Ovary (tissue), 9 donors: ENCODE results near the gene NBDY. TPM values are rescaled to one million over a fixed set of nuclear protein-coding genes. Genes with fewer than 3 reads are reported as not detected.

ENCODE experiments used
- DNase-seq, 5 donors: peaks; one replicate each; pipeline ENCODE4 v3.0.0-alpha.2; 2019 to 2020
- H3K27ac ChIP-seq, 2 donors: fragments of 200-600 bp; one replicate each; pipeline versions ENCODE4 v1.5.1 to v1.8.0; 2019 to 2022
- H3K27me3 ChIP-seq: fragments of 200-600 bp; one replicate; pipeline ENCODE4 v1.8.0; 2022
- H3K36me3 ChIP-seq: fragments of 200-600 bp; sonication (generic); one replicate; pipeline ENCODE4 v1.5.1; 2019
- H3K4me1 ChIP-seq: one replicate; pipeline ENCODE4 v1.8.1; 2013; ENCODE audit warnings: mild to moderate bottlenecking, moderate library complexity; ENCODE audit not compliant: insufficient read depth
- H3K4me3 ChIP-seq: fragments of 200-600 bp; sonication (generic); one replicate; pipeline ENCODE4 v1.5.1; 2017
- H3K9me3 ChIP-seq, 2 donors: fragments of 200-600 bp in 1 of 2; sonication (generic) in 1 of 2; one replicate each; pipeline versions ENCODE4 v1.5.1 to v1.8.1; 2013 to 2019; ENCODE audit warnings: mild to moderate bottlenecking in 1 of 2, moderate library complexity in 1 of 2
- CTCF ChIP-seq, 3 donors: fragments of 450-650 bp in 2 of 3; fragments of 200-600 bp in 1 of 3; IDR thresholded peaks; one replicate each; pipeline versions ENCODE4 v1.5.1 to v1.8.0; 2016 to 2022; ENCODE audit warnings: antibody characterized with exemption in 3 of 3, mild to moderate bottlenecking in 1 of 3
- EP300 ChIP-seq: sonication (generic); formaldehyde crosslinking; IDR thresholded peaks from one replicate; pipeline ENCODE4 v1.6.1; 2017; ENCODE audit warnings: antibody characterized with exemption
- POLR2A ChIP-seq: fragments of 450-650 bp; IDR thresholded peaks from one replicate; pipeline ENCODE4 v1.6.1; 2017; ENCODE audit warnings: antibody characterized with exemption, mild to moderate bottlenecking, moderate library complexity
- WGBS, 3 donors: extraction: QIAGEN DNeasy Blood & Tissue Kit in 1 of 3; methylation state at CpG; one replicate each; pipeline versions ENCODE4 v1.1.5 to v1.1.7; 2013 to 2017; 5-methylcytosine and 5-hydroxymethylcytosine counted together
- intact Hi-C, 4 donors: fragments of 100-400 bp; cut with DNase I; formaldehyde crosslinking; loops; one replicate each; pipeline versions ENCODE4 v1.11.0 to v1.15.1; 2022 to 2023
- polyA plus RNA-seq, 2 donors: library from polyadenylated mRNA; stranded (reverse); fragments of 200-250 nt in 1 of 2; fragments of 350-450 nt in 1 of 2; fragmentation: Illumina TruSeq in 1 of 2; extraction: RNeasy Lipid Tissue Mini Kit (QIAGEN cat#74804) in 1 of 2; gene quantifications; one replicate each; pipeline ENCODE4 v1.2.3, GENCODE V29; 2013 to 2014
- total RNA-seq, 7 donors: library from RNA; depleted of rRNA in 2 of 7; stranded (reverse); fragments of >200 nt in 2 of 7; fragmentation: NEBNext Ultra II Directional in 3 of 7; extraction: Animal tissue kit (Norgen Biotek cat#: 25700) in 3 of 7; gene quantifications; one replicate each; pipeline versions ENCODE4 v1.1.0 to v1.2.4, GENCODE V29; 2016 to 2023
- donor health status: DM: no; HTN: no; CAD: no; lungs with moderate emphysema.
- donor health status: DM: no; HTN: no; CAD: no.
- donor health status: Bipolar disorder and iron deficiency.
- donor health status: DM: yes; HTN: yes; CAD: no.
- donor health status: DM: no; HTN: no; CAD: no.
- donor health status: DM: yes; HTN: yes; CAD: no.

Gene NBDY
- total and polyA plus RNA-seq, 9 donors, result 11.9 to 60.9 (median 35.1) TPM

- H3K9me3 ChIP-seq, result no peaks in the 10 kb centered on the region
- intact Hi-C loops, result no loop called here
- TF ChIP-seq POLR2A (no peak), CTCF (IDR thresholded peaks at IDR 0.05) (no peak), EP300 (no peak)
Measured at GRCh38 chrX:56811599-56811998, 82.6 kb downstream of the NBDY start.

GRCh38 chrX:56812515-56813105 is 83.6 kb downstream of the NBDY start:
- H3K27ac ChIP-seq, result no peak overlapping the region
- H3K27me3 ChIP-seq, result no peaks in the 10 kb centered on the region
- no peak for DNase-seq
- TF ChIP-seq POLR2A (no peak), CTCF (IDR thresholded peaks at IDR 0.05) (no peak), EP300 (no peak)
- WGBS, 3 donors, result 52 to 60% (median 53%) methylated on average over 7 of the region's 7 CpGs
- no peaks in the 10 kb centered on the region for H3K9me3 ChIP-seq
- H3K36me3 ChIP-seq, result no peaks in the 10 kb centered on the region
- intact Hi-C loops, result no loop called here
- no peak overlapping the region for H3K4me3 ChIP-seq
- H3K4me1 ChIP-seq, result peaks cover 4% of the 10 kb centered on the region

More at GRCh38 chrX:56811599-56811998, 82.6 kb downstream of the NBDY start:
- H3K27me3 ChIP-seq, result no peaks in the 10 kb centered on the region
- H3K4me3 ChIP-seq, result no peak overlapping the region
- 79 to 83% (median 81%) methylated on average over 5 of the region's 5 CpGs for WGBS, 3 donors
- H3K27ac ChIP-seq, result no peak overlapping the region
- peaks cover 4% of the 10 kb centered on the region for H3K4me1 ChIP-seq
- no peak for DNase-seq
- H3K36me3 ChIP-seq, result no peaks in the 10 kb centered on the region

- intact Hi-C loops, result no loop called here
- Histone ChIP-seq H3K36me3 (no peaks in the 10 kb centered on the region), H3K27me3 (no peaks in the 10 kb centered on the region), H3K4me3 (no peak overlapping the region), H3K27ac (no peak overlapping the region), H3K4me1 (peaks cover 4% of the 10 kb centered on the region), H3K9me3 (no peaks in the 10 kb centered on the region)
- 71 to 75% (median 72%) methylated on average over 7 of the region's 7 CpGs for WGBS, 3 donors
- DNase-seq, result no peak
- no peak for TF ChIP-seq CTCF (IDR thresholded peaks at IDR 0.05)
Measured at GRCh38 chrX:56813318-56813837, 84.3 kb downstream of the NBDY start.

- Histone ChIP-seq H3K36me3 (no peaks in the 10 kb centered on the region), H3K27me3 (no peaks in the 10 kb centered on the region), H3K27ac (no peak overlapping the region), H3K4me3 (no peak overlapping the region), H3K9me3 (no peaks in the 10 kb centered on the region), H3K4me1 (peaks cover 4% of the 10 kb centered on the region)
- DNase-seq, result no peak
- intact Hi-C loops, result no loop called here
- 72 to 80% (median 72%) methylated on average over 5 of the region's 5 CpGs for WGBS, 3 donors
- TF ChIP-seq POLR2A (no peak), EP300 (no peak), CTCF (IDR thresholded peaks at IDR 0.05) (no peak)
Measured at GRCh38 chrX:56817179-56817578, 88.1 kb downstream of the NBDY start.
